ENCODE results near the gene ASB2.

DNA sequence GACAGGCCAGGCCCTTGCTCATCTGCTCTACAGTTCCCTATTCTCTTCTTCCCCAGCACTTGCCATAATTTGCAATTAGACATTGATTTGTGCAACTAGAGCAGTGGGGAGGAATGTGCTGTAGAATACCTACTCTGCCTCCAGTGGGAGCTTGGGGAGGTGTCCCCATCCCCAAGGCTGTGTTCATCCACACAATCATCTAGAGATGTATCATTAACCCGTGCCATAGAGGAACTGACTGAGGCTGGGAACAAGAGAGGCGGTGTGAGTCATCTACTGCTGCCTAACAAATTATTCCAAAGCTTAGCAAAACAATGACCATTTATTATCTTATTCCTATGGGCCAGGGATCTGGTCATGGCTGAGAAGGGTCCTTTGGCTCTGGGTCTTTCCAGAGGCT is 44.6 kb upstream of the ASB2 start:
- TF ChIP-seq POLR2AphosphoS5 (IDR thresholded peaks at IDR 0.05; ENCODE audit: low read depth, low read length) (no peak), TAF1 (IDR thresholded peaks at IDR 0.05; ENCODE audit: borderline replicate concordance, insufficient read depth, low read length) (no peak), SIN3A (IDR thresholded peaks at IDR 0.05; ENCODE audit: borderline replicate concordance, insufficient read depth, low read length) (no peak)

All from PFSK-1 (cell line).